HepG2 (cell line): ENCODE results near the gene IGDCC3. TPM values are rescaled to one million over a fixed set of nuclear protein-coding genes. Genes with fewer than 3 reads are reported as not detected.

Experiments used
- AKAP8 ChIP-seq: sonication (generic); formaldehyde crosslinking; IDR thresholded peaks from 2 replicates; pipeline ENCODE4 v1.5.1; 2020; ENCODE audit warnings: mild to moderate bottlenecking, missing genetic modification reagents
- ETS1 ChIP-seq: sonication (generic); formaldehyde crosslinking; IDR thresholded peaks from 2 replicates; pipeline ENCODE4 v1.4.0; 2020; ENCODE audit warnings: missing genetic modification reagents
- HBP1 ChIP-seq: IDR thresholded peaks from 2 replicates; pipeline ENCODE4 v1.6.1; 2016; ENCODE audit warnings: low read depth, control low read depth
- KAT8 ChIP-seq: IDR thresholded peaks from 2 replicates; pipeline ENCODE4 v1.6.1; 2016; ENCODE audit warnings: missing genetic modification reagents, missing compliant biosample characterization
- NRL ChIP-seq: sonication (generic); formaldehyde crosslinking; IDR thresholded peaks from 2 replicates; pipeline ENCODE4 v1.5.0; 2020; ENCODE audit warnings: missing genetic modification reagents, mild to moderate bottlenecking, moderate library complexity, borderline replicate concordance
- STAT5B ChIP-seq: sonication (generic); formaldehyde crosslinking; IDR thresholded peaks from 2 replicates; pipeline ENCODE4 v1.4.0; 2020; ENCODE audit warnings: missing genetic modification reagents
- TFAP4 ChIP-seq: sonication (generic); IDR thresholded peaks from 2 replicates; pipeline ENCODE4 v1.6.1; 2016; ENCODE audit warnings: low read depth, borderline replicate concordance
- ZBTB1 ChIP-seq: sonication (generic); formaldehyde crosslinking; IDR thresholded peaks from 2 replicates; pipeline ENCODE4 v1.4.0; 2020; ENCODE audit warnings: missing genetic modification reagents, borderline replicate concordance
- ZFAT ChIP-seq: sonication (generic); formaldehyde crosslinking; conservative IDR thresholded peaks from 2 replicates; pipeline ENCODE4 v1.8.1; 2023; ENCODE audit warnings: missing genetic modification reagents, inconsistent platforms
- ZFP36L1 ChIP-seq: sonication (generic); formaldehyde crosslinking; IDR thresholded peaks from 2 replicates; pipeline ENCODE4 v1.8.0; 2022; ENCODE audit warnings: mild to moderate bottlenecking, missing genetic modification reagents, moderate library complexity
- ZNF33A ChIP-seq: sonication (generic); formaldehyde crosslinking; IDR thresholded peaks from 2 replicates; pipeline ENCODE4 v1.5.1; 2020; ENCODE audit warnings: missing genetic modification reagents, mild to moderate bottlenecking, moderate library complexity, borderline replicate concordance
- ZNF639 ChIP-seq: conservative IDR thresholded peaks from 2 replicates; pipeline ENCODE4 v1.6.1; 2018; ENCODE audit warnings: missing genetic modification reagents
- ZNF670 ChIP-seq: sonication (generic); formaldehyde crosslinking; IDR thresholded peaks from 2 replicates; pipeline ENCODE4 v1.8.0; 2022; ENCODE audit warnings: mild to moderate bottlenecking, missing genetic modification reagents, borderline replicate concordance
- ZNF687 ChIP-seq: sonication (generic); formaldehyde crosslinking; IDR thresholded peaks from 2 replicates; pipeline ENCODE4 v1.5.1; 2020; ENCODE audit warnings: mild to moderate bottlenecking, missing genetic modification reagents, moderate library complexity
- ZNF746 ChIP-seq: sonication (generic); formaldehyde crosslinking; IDR thresholded peaks from 2 replicates; pipeline ENCODE4 v1.8.0; 2022; ENCODE audit warnings: mild to moderate bottlenecking, missing genetic modification reagents
- ZNF850 ChIP-seq: sonication (generic); formaldehyde crosslinking; conservative IDR thresholded peaks from 2 replicates; pipeline ENCODE4 v1.9.0; 2021; ENCODE audit warnings: mild to moderate bottlenecking, missing genetic modification reagents
- ZSCAN20 ChIP-seq: sonication (generic); formaldehyde crosslinking; IDR thresholded peaks from 2 replicates; pipeline ENCODE4 v1.4.0; 2020; ENCODE audit warnings: missing genetic modification reagents, mild to moderate bottlenecking, borderline replicate concordance
- polyA plus RNA-seq, 8 experiments: library from polyadenylated mRNA; depleted of rRNA in 3 of 8; stranded (reverse) in 7 of 8; unstranded in 1 of 8; fragments of >200 nt; fragmentation: Illumina TruSeq in 4 of 8; extraction: Trizol in 4 of 8; gene quantifications; 2 replicates each; pipeline versions ENCODE4 v1.2.1 to v1.2.3, GENCODE V29; 2011 to 2016; ENCODE audit warnings: low read depth in 4 of 8, missing spikeins in 1 of 8, mixed read lengths in 1 of 8; ENCODE audit not compliant: insufficient read depth in 1 of 8
- total RNA-seq, 5 experiments: library from RNA; depleted of rRNA; stranded (reverse); fragments of >200 nt; fragmentation: Illumina TruSeq; extraction: Trizol; gene quantifications; 2 replicates each; pipeline ENCODE4 v1.2.3, GENCODE V29; 2016; ENCODE audit warnings: low read depth in 1 of 5

Gene IGDCC3
- total and polyA plus RNA-seq, 2 of the 13 experiments (the other 11 are each of a cell fraction or from before 2014, with no cell fraction given) = 30.1 to 51.8 TPM

GRCh38 chr15:65286704-65287519, 90.9 kb downstream of the IGDCC3 start, which contains the start of gene PARP16 (continued):
- TF ChIP-seq ZFAT (0 out of 2 replicates have a peak, but pooled peaks have one; percentile 62), AKAP8 (CRISPR knock-in tag) (peak; percentile 78; the same call in 1 of the 2 replicates), ZFP36L1 (CRISPR knock-in tag) (peak; percentile 43; the same call in 1 of the 2 replicates), ZBTB1 (CRISPR knock-in tag) (no peak), KAT8 (CRISPR knock-in tag) (peak; percentile 51; the same call in 1 of the 2 replicates), ZSCAN20 (CRISPR knock-in tag) (0 out of 2 replicates have a peak, but pooled peaks have one; percentile 42), TFAP4 (peak; percentile 18; the same call in 1 of the 2 replicates), ZNF746 (CRISPR knock-in tag) (no peak), ZNF850 (CRISPR knock-in tag) (no peak), ZNF670 (CRISPR knock-in tag) (0 out of 2 replicates have a peak, but pooled peaks have one; percentile 34), ZNF33A (CRISPR knock-in tag) (0 out of 2 replicates have a peak, but pooled peaks have one; percentile 28), ZNF687 (peak; percentile 97), ETS1 (CRISPR knock-in tag) (peak; percentile 86), NRL (CRISPR knock-in tag) (0 out of 2 replicates have a peak, but pooled peaks have one; percentile 7), HBP1 (CRISPR knock-in tag) (no peak), ZNF639 (CRISPR knock-in tag) (no peak; the same call in 1 of the 2 replicates), STAT5B (CRISPR knock-in tag) (no peak)
